Adrenal gland (tissue), 5 donors: ENCODE measurements around the gene GTF2F1.
"Not testable (repeated sequence)": the region's sequence is repeated elsewhere in the genome, so short reads cannot be mapped to it uniquely, and the experiment has no call there.

Experiments
- POLR2A ChIP-seq, 2 donors: fragments of 450-650 bp; IDR thresholded peaks; one replicate each; pipeline ENCODE4 v1.6.1; 2017; ENCODE audit warnings: antibody characterized with exemption in 2 of 2, mild to moderate bottlenecking in 2 of 2, moderate library complexity in 1 of 2
- TF ChIP-seq, protein P1 (sequence below), 6 experiments: fragments of 450-650 bp in 4 of 6; fragments of 200-600 bp in 2 of 6; sonication (generic) in 1 of 6; IDR thresholded peaks; 1 replicate in 5 of 6; 2 replicates in 1 of 6; pipeline versions ENCODE4 v1.5.1 to v1.8.0; 2016 to 2021; ENCODE audit warnings: antibody characterized with exemption in 6 of 6, mild to moderate bottlenecking in 2 of 6, moderate library complexity in 1 of 6
- donor health status: DM: no; HTN: no; CAD: no.

DNA sequence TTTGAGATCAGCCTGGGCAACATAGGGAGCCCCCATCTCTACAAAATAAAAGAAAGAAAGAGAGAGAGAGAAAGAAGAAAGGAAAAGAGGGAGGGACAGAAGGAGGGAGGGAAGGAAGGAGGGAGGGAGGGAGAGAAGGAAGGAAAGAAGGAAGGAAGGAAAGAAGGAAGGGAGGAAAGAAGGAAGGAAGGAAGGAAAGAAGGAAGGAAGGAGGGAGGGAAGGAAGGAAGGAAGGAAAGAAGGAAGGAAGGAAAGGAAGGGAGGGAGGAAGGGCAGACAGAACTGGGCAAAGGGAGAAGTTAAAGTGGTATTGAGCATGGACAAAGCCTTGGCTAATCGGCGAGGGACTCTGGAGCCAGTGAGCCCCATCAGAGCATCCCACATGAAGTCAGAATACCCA is 43.7 kb downstream of the GTF2F1 start:
- TF ChIP-seq, protein P1, sequence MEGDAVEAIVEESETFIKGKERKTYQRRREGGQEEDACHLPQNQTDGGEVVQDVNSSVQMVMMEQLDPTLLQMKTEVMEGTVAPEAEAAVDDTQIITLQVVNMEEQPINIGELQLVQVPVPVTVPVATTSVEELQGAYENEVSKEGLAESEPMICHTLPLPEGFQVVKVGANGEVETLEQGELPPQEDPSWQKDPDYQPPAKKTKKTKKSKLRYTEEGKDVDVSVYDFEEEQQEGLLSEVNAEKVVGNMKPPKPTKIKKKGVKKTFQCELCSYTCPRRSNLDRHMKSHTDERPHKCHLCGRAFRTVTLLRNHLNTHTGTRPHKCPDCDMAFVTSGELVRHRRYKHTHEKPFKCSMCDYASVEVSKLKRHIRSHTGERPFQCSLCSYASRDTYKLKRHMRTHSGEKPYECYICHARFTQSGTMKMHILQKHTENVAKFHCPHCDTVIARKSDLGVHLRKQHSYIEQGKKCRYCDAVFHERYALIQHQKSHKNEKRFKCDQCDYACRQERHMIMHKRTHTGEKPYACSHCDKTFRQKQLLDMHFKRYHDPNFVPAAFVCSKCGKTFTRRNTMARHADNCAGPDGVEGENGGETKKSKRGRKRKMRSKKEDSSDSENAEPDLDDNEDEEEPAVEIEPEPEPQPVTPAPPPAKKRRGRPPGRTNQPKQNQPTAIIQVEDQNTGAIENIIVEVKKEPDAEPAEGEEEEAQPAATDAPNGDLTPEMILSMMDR (IDR thresholded peaks at IDR 0.05), result not testable (repeated sequence)
- TF ChIP-seq POLR2A (IDR thresholded peaks at IDR 0.05), result not testable (repeated sequence)
